Measurements from ENCODE around the gene DUT.

Gene DUT

GRCh38 chr15:48285329-48286214 is 45.7 kb upstream of the DUT start:
- TF ChIP-seq POLR2AphosphoS5 (IDR thresholded peaks at IDR 0.05; ENCODE audit: low read depth), result no peak
- TF ChIP-seq GABPA (IDR thresholded peaks at IDR 0.05; ENCODE audit: low read depth), result no peak
- TF ChIP-seq CTCF (IDR thresholded peaks at IDR 0.05; ENCODE audit: insufficient read depth, low read length), result peak; percentile 62
- no peak for TF ChIP-seq SPI1 (IDR thresholded peaks at IDR 0.05; ENCODE audit: borderline replicate concordance, low read depth)
- H3K4me3 ChIP-seq (replicated peaks; ENCODE audit: insufficient read depth, low read length), result no peak overlapping the region
- H3K27ac ChIP-seq (replicated peaks), result no peak overlapping the region
- peaks cover 9% of the 10 kb centered on the region for H3K27me3 ChIP-seq (ENCODE audit: insufficient read depth, poor library complexity, severe bottlenecking)
- DNase-seq (ENCODE audit: low read depth in 1 of 2, low spot score in 1 of 2), result peak; percentile 24 to 65

DNA sequence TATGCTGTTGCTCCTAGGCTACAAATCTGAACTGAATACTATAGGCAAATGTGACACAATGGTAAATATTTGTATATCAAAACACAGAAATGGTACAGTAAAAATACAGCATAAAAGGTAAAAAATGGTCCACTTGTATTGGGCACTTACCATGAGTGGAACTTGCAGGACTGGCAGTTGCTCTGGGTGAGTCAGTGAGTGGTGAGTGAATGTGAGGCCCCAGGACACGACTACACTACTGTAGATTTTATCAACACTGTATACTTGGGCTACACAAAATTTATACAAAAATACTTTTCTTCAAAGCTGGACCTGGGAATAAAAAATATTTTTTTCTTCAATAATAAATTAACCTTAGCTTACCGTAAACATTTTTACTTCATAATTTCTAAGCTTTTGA is 41.6 kb upstream of the DUT start:
- H3K27ac ChIP-seq (replicated peaks), result no peak overlapping the region
- TF ChIP-seq REST (IDR thresholded peaks at IDR 0.05; ENCODE audit: insufficient replicate concordance, low read depth), result no peak
- no peak for TF ChIP-seq CTCF (IDR thresholded peaks at IDR 0.05; ENCODE audit: insufficient read depth, low read length)
- no peak for TF ChIP-seq POLR2AphosphoS5 (IDR thresholded peaks at IDR 0.05; ENCODE audit: low read depth)
- no peak for TF ChIP-seq SPI1 (IDR thresholded peaks at IDR 0.05; ENCODE audit: borderline replicate concordance, low read depth)
- no peak for TF ChIP-seq GABPA (IDR thresholded peaks at IDR 0.05; ENCODE audit: low read depth)
- DNase-seq (ENCODE audit: low read depth in 1 of 2, low spot score in 1 of 2), result no peak
- H3K4me3 ChIP-seq (replicated peaks; ENCODE audit: insufficient read depth, low read length), result no peak overlapping the region
- H3K27me3 ChIP-seq (ENCODE audit: insufficient read depth, poor library complexity, severe bottlenecking), result peaks cover 6% of the 10 kb centered on the region

DNA sequence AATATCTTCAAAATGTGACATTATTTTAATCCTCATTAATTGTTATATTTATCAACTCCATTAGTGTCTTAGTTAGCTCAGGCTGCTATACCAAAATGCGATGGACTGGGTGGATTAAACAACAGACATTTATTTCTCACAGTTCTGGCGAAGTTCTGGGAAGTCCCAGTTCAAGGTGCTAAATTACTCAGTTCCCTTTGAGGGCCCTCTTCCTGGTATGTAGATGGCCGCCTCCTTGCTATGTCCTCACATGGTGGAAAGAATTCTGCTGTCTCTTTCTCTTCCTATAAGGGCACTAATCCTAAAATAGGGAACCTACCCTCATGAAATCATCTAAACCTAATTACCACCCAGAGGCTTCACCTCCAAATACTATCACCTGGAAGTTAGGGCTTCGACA is 38.8 kb upstream of the DUT start:
- H3K4me3 ChIP-seq (replicated peaks; ENCODE audit: insufficient read depth, low read length), result no peak overlapping the region
- no peak for TF ChIP-seq GABPA (IDR thresholded peaks at IDR 0.05; ENCODE audit: low read depth)
- TF ChIP-seq REST (IDR thresholded peaks at IDR 0.05; ENCODE audit: insufficient replicate concordance, low read depth), result no peak
- TF ChIP-seq SPI1 (IDR thresholded peaks at IDR 0.05; ENCODE audit: borderline replicate concordance, low read depth), result no peak
- TF ChIP-seq POLR2AphosphoS5 (IDR thresholded peaks at IDR 0.05; ENCODE audit: low read depth), result no peak
- TF ChIP-seq CTCF (IDR thresholded peaks at IDR 0.05; ENCODE audit: insufficient read depth, low read length), result no peak
- DNase-seq (ENCODE audit: low read depth in 1 of 2, low spot score in 1 of 2), result no peak
- H3K27me3 ChIP-seq (ENCODE audit: insufficient read depth, poor library complexity, severe bottlenecking), result no peaks in the 10 kb centered on the region
- no peak overlapping the region for H3K27ac ChIP-seq (replicated peaks)
